Activated CD4-positive, alpha-beta T cell treated with anti-CD3 and anti-CD28 coated beads for 1 hour (primary cell): ENCODE results near the gene CLPSL1.

Source experiments
- DNase-seq: peaks from one replicate; pipeline ENCODE4 v3.0.0-alpha.2; 2020

Gene CLPSL1

DNA sequence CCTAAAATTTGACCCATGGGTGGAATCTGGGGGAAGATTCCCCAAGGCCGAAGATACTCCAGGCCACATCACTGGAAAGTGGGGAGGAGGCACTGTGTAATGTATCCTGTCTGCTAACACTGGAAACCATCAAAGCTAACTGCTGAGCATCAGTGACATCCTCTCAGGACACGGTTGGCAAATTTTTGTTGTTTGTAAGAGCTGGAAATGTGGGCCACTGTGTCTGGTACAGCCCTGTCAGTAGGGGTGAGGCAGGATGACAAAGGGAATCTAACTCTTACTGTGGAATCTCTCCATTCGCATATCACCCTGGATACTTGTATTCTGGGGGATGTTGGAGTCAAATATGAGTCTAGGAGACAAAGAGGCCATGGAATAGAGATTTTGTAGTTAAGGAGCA lies 21.4 kb upstream of the CLPSL1 start:
- no peak for DNase-seq

DNA sequence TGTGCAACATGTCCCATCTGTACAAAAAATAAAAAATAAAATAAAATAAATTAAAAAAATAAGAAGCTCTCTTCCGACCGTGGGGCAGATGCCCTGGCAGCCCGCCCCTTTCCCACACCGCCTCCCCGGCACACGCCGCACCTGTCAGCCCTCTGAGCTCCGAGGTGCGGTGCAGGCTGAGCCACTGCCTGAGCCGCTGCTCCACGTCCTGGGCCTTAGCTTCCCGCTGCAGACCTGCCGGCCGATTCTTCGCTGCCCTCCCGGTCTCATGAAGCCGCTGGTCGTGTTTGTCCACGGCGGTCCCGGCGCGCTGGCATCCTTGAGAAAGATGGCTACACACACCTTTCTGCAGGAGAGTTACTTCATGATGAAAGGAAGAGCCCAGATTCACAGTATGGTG lies 15.1 kb upstream of the CLPSL1 start:
- DNase-seq: no peak

DNA sequence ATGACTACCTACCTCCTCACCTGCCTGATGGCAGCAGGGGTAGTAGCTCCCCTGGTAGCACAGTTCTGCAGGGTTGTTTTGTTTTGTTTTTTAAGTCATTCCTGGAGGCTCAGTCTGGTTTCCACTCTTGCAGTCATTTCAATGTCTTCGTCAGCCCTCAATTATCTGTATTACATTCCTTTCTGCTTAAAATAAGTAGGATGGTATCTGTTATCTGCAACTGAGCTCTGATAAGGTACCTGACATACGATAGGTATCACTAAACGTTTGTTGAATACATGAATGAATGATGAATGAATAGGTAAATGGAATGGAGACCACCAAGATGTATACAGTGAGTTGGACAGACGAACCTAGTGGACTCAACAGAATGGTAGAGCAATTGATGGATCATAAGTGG lies 11.6 kb upstream of the CLPSL1 start:
- no peak for DNase-seq

DNA sequence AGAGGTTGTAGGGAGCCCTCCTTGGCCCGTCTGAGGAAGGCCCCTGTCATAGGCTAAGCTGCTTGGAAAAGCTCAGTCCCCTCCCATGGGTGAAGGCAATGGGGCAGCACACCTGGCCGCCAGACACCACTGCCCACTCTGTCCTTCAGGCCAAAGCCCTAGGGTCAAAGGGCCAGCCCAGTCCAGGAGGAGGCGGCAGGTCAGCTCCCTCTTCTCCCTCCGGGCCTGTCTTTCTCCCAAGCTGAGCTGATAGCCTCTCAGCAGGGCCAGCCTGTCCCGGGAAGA lies 9.5 kb upstream of the CLPSL1 start:
- no peak for DNase-seq

DNA sequence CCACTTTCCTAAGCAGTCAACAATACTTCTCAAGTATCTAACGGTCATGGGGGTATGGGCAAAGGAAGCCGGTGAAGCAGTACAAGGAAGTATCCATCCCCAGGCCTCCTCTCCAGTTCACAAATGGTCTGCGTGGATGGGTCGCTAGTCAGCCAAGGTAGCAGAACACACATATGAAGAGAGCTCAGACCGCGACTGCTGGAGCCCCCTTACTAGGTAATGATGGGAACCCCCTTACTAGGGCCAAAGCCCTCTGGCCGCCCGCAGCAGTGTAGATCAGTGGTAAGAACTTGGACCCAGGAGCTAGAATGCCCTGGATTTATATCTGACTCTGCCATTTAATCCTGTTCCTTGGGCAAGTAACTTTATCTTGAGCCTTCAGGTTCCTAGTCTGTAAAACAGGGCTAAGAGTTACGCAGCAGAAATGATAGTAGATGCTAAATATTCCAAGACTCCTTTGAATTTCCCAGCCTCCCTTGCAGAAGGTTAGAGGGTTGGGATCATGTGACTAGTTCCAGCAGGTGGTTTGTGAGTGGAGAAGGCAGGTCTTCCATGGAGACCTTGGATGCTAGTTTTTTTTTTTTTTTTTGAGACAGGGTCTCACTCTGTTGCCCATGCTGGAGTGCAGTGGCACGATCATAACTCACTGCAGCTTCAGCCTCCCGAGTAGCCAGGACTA lies 6.6 kb upstream of the CLPSL1 start:
- DNase-seq: no peak

DNA sequence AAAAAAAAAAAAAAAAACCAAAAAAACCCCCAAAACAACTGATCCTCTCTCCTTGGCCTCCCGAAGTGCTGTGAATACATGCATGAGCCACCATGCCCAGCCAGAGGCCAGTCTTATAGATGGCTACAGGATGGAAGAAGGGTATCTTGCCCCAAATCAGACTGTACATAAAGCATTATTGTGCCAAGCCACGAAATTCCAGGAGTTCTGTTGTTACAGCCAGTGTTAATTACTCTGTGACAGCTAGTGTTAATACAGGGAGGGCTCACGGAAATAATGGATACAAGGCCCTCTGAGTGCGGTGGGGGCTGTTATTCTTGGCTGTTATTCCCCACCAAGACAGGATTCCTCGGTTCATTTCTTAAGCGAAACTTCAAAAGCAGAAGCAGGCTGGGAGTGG lies 5.8 kb upstream of the CLPSL1 start:
- DNase-seq: no peak

DNA sequence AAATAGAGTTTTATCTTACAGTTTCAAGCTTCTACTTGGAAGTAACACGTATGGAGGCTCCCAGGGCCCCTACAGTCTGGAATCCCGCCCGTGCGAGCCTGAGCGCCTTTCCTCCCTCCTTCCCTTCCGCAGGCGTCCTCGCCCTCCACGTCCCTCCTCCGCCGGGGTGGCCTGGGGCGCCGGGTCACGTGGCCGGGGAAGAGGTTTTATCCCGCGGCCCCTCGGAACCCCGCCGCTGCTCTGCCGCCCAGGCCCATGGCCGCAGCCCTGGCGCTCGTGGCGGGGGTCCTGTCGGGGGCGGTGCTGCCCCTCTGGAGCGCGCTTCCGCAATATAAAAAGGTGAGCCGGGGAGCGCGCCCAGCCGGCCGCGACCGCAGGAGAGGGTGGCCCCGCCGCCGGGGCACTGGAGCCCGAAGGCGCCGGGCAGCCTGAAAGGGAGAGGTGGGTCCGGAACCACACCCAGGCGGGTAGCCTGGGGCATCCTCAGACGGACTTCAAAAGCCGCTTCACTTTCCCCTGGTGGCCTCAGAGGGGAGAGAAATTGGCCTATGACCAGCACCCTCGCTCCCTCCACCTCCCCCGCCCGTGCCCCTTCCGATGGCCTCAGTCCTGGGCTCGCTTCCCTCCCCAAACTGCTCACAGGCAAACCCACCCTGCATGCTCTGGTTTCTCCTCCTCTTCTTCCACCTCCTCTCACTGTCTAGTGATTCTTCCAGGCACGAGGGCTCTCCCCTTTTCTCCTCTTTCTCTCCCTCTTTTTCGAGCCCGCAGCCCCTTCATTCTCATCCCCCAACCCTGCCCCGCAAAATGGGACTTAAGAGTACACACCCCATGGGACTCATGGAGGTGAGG lies 4.2 kb upstream of the CLPSL1 start, which contains the start of gene CLPSL2:
CLPSL2 (plus strand) TSS at position 235 of the 852 bp plus-strand sequence; CDS start at position 256, 21 bp downstream.
- DNase-seq: no peak

DNA sequence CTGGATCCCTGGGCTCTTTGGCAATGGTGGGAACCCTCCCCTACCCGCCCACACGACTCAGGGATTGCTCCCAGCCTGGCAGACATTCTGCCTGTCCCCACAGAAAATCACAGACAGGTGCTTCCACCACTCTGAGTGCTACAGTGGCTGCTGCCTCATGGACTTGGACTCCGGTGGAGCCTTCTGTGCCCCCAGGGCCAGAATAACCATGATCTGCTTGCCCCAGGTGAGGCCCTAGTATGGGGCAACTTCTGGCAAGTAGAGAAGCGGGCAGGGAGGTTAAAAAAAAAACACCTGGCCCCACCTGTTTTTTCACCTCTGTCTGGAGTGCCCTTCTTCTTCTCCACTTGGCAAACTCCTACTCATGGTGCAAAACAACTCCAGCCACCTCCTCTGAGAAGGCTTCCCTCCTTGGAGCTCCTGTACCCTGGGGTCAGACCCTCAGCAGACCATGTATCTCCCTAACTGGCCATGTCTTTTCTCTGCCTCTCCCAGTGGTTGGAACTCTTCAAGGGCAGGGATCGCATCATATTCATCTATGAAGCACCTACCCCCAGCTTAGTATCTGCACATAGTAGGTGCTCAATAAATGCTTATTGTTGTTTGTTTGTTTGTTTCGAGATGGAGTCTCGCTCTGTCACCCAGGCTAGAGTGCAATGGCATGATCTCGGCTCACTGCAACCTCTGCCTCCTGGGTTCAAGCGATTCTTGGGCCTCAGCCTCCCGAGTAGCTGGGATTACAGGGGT lies 3.3 kb upstream of the CLPSL1 start:
- no peak for DNase-seq

DNA sequence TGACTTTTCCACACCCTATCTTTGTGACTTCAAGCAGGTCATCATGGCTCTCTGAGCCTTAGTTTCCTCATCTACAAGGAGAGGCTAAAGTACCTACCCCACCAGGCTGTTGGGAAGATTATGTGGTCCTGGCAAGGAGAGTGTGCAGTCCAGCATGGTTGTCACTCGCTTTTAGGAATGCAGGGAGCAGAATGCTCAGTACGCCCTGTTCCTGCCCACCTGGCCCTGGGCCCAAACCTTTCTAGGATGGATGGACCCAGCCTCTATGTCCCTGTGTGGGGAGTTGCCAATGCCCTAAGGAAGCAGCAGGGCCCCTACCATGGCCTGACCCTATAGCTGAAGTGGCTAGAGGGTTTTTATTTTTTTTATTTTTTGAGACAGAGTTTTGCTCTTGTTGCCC lies 2.4 kb upstream of the CLPSL1 start:
- DNase-seq: no peak

DNA sequence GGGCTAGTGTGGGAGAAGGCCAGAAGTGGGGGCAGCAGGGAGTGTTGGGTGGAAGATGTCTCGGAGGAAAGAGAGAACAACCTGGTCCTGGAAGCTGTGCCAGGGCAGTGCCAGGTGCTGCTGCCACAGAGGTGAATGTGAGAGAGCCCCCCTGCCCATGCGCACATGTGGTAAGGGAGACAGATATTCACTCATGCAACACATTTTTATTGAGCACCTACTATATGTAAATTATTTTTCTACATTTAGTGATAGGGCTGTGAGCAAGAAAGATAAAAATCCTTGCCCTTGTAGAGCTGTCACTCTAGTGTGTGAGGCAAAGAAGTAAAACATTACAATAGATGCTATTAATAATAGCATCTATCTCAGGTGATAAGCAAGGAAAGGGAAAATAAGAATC lies 471 bp downstream of the CLPSL1 start:
- no peak for DNase-seq

DNA sequence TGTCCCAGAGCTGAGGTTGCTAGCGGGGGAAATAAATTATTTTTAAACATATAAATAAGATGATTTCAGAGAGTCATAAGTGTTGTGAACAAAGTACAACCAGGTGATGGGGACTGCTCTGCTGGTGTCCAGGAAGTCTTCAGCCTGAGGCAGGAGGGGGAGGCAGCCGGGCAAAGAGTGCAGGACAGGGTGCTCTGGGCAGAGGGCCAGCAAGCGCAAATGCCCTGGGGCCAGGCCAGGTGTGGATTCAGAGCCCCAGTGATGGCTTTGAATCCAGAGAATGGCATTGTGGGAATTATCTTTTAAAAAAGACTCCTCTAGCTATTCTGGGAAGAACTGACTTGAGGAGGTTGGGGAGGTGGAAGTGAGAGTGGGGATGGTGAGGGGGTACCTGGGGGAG lies 1.6 kb downstream of the CLPSL1 start:
- DNase-seq: no peak

DNA sequence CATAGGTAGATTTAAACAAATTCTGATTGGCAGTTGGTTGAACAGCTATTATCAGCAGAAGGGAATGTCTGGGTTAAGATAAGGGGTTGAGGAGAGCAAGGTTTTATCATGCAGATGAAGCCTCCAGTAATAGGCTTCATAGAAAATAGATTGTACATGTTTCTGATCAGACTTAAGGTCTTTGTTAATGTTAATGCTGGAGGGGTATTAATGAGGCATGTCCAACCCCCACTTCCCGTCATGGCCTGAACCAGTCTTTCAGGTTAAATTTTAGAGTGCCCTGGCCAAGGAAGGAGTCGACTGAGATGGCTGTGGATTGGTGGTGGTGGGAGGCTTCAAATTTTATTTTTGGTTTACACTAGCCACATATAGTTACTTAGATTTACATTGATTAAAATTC lies 3.4 kb downstream of the CLPSL1 start:
- DNase-seq: no peak

DNA sequence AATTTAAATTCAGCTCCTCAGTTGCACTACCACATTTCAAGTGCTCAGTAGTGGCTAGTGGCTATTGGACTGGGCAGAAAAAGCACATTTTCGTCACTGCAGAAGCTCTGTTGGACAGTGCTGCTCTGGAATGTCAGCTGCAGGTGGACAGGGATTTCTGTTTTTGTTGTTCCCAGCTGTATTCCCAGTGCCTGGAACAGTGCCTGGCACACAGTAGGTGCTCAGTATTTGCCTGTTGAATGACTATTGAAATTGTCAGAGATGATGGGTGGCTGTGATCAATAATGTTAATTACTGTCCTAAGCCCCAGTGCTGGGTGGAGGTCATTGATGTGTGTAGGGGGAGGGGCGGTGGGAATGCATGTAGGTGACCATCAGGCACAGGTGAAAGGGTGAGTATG lies 5.5 kb downstream of the CLPSL1 start:
- no peak for DNase-seq

DNA sequence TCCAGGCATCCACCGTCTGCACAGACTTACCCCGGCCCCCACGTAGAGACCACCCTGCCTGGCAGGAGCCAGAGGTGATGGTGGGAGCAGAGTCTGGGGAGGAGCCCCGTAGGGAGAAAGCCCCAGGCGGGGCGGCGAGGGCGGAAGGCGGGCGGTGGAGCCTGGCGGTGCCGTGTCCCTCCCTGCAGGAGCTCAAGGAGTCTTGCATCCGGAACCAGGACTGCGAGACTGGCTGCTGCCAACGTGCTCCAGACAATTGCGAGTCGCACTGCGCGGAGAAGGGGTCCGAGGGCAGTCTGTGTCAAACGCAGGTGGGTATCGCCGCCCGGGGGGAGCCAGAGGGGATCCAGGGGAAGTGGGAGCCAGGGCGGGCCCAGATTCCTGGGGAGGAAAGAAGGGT lies 6.0 kb downstream of the CLPSL1 start:
- no peak for DNase-seq

DNA sequence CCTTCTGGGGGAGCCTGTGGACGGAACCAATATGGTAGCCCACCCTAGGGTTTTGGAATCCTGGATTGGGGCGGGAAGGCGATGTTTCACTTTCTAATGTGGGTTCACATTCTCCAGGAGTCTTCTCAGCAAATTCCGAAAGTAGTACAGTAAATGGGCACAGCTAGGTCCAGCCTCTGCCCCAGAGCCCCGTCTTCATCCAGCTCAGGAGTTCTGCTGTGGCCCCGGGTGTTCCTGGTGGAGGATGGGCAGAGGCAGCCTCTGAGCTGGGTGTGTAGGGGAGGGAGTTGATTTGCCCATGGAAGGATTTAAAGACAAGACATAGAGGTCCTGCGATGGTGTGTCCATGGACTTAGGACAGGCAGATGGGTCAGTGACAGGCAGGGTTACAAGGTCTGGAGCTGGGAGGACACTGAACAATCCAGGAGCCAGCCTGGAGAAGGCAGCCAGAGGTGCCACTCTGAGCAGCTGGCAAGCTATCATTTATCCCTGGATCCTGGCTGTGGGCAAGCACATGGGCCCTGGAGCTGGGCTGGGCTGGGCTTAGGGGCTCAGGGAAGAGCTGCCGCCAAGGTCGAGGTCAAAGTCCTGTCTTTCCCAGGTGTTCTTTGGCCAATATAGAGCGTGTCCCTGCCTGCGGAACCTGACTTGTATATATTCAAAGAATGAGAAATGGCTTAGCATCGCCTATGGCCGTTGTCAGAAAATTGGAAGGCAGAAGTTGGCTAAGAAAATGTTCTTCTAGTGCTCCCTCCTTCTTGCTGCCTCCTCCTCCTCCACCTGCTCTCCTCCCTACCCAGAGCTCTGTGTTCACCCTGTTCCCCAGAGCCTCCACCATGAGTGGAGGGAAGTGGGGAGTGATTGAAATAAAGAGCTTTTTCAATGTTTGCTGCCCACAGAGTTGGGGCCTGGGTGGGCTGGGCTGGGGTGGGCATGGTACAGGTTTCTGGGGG lies 6.7 kb downstream of the CLPSL1 start:
- DNase-seq: no peak

DNA sequence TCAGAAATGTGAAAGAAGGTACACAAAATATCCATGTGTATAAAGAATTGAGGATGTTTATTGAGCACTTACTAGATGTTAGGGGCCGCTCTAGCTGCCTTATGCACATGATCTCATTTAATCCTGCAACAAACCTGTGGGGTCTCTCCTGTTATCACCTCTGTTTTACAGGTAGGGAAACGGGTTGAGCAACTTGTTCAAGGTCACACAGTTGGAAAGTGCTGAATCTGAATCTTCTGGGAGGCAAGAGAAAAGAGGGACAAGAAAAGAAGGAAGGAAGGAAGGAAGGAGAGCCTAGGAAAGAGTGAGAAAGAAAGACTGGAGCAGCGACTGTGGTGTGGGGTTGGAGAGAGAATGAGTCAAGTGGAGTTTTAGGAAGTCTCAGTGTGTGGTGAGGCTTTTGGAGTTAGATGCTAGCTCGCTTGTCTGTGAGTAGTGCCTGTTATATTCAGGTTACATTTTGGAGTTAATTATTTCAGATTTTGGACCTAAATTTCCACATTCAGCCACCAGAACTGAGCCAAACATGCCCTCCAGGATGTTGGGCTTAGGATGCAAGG lies 7.7 kb downstream of the CLPSL1 start:
- DNase-seq: no peak

DNA sequence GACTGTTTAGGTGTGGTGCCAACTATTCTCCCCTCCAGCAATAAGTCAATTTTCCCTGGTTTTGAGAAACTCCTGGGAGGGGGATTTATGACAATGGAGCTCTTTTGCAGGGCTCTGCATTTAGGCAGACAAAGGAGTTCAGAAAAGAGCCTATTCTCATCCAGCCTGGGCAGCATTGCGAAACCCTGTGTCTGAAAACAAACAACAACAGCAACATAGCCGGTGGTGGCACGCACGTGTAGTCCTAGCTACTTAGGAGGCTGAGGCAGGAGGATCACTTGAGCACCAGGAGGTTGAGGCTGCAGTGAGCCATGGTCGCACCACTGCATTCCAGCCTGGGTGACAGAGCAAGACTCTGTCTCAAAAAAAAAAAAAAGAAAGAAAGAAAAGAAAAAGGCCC lies 9.9 kb downstream of the CLPSL1 start:
- DNase-seq: no peak

DNA sequence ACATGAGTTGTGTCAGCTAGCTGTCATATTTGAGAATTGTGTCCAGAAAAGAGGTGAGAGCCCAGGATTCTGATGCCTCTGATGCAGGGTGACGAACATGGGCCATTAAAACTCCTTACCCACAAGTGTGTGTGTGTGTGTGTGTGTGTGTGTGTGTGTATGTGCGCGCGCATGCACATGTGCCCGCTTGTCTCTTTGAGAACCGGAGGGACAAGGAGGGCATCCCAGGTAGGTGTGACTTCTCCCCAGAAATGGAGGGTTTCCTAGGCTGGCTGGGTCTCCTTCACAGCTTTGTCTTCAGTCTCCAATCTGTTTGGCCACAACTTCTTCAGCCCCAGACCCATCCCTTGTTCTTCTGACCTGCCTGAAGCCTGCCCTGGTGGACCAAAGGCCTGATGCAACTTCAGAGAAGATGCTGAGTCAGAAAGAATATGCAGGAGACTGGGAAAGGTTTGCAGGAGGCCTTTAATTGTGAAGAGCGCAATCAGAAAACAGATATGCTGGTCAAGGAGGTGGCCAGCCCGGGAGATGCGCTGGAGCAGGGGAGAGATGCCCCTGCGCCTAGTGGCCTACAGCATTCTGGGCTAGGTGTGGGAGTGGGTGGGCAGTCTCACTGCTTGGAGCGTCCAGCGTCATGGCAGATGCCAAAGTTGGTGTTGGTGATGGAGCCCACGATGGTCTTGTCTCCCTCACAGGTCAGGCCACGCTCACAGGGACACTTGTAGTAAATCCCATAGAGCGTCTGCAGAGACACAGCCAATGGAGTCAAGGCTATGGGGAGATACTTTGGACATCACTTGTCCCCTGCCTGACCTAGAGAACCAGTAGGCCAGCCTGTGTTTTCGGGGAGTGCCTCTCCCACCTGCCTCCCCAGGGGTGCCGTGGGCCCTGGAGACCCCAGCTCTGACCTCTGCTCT lies 14.0 kb downstream of the CLPSL1 start:
- no peak for DNase-seq

DNA sequence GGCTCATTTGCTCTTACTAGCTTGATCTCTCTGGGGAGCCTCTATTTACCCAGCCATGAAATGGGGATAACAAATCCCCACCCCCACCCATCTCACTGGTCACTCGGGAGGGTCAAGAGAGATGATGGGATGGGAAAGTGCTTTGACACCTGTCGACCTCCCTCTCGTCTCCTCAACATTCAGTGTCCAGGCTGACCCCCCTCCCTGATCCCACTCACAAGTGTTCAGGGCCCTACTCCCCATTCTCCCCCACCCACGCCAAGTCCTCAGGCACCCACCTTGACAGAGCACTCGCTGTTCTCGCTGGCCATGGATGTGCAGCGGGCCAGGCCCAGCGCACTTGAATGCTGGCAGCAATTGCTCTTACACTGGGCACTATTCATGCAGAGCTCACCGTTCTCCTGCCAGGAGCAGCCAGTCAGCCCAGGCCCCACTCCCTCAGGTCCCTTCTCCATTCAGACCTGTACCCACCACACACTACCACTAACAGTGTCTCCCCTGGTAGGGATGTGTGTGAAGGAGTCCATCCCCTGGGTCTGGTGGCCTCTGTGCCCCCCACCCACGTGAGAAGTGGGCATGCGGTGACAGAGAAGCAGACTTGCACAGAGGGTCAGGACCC lies 14.7 kb downstream of the CLPSL1 start:
- DNase-seq: no peak

DNA sequence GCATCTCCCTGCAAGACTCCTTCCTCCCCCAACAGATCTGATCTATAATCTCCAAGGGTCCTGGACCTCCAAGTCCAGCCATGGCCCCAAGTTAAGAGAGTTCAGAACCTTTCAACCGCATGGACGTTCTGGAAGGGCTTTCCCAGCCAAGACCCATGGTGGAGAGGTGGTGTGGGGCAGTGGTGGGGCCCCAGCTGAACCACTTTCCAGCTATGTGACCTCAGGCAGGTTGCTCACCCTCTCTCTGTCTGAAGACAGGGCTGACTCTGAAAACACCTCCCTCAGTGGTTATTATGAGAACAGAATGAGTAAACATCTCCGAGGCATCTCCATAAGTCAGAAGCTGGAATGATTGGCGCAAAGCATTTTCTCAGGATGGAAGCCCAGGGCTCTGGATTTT lies 15.4 kb downstream of the CLPSL1 start:
- DNase-seq: no peak
